ENCODE data around the gene CCDC32.

GRCh38 chr15:40528801-40529200, 36.0 kb downstream of the CCDC32 start:
- TF ChIP-seq CTCF (conservative IDR thresholded peaks at IDR 0.05), result no peak
- no peak for TF ChIP-seq ZFX (IDR thresholded peaks at IDR 0.05)
